Activated CD4-positive, alpha-beta T cell treated with anti-CD3 and anti-CD28 coated beads, Interleukin-2, amount 50 U/mL, for 24 hours (primary cell): Measurements from ENCODE around the gene ALKBH3.

Experiments used
- DNase-seq, 2 donors: peaks; one replicate each; pipeline ENCODE4 v3.0.0-alpha.2; 2020; ENCODE audit warnings: low read depth in 1 of 2, low spot score in 1 of 2

The ALKBH3 gene

DNA sequence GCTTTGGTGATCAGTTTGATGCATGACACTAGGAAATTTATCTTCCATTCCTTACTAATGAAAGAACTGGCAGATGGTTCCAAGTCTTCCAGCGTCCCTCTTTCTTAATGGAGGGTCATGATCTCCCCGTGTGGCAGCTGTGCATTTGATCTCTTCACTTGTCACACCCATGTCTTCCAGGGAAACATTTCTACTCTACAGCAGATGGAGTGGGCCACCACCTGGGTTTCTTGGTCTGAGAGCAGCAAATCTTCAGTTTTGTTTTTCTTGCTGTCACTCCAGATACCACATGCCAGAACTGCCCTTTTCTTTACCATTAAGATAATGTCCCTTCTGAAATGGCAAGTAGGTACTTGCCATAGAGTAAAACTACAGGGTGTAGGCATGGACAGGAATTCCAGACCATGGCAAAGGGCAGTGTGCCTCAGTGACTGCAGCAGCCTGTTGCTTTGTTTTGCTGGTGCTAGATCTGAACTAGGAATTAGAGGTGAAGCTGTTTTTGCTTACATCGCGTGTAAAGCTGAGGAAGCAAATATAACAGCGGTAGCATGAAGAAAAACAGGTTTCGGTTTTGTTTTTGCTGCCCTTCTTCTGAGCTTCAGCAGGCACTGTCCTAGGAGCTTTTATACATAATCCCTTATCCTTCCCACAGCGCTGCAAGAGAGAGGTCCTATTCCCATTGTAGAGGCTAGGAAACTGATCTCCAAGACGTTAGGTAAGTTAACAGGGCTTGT is 41.1 kb downstream of the ALKBH3 start:
- no peak for DNase-seq

- no peak for DNase-seq
These were observed 41.6 kb downstream of the ALKBH3 start for GRCh38 chr11:43922295-43922648.

GRCh38 chr11:43922744-43923405 is 42.2 kb downstream of the ALKBH3 start:
- no peak for DNase-seq

GRCh38 chr11:43923406-43924111 is 42.9 kb downstream of the ALKBH3 start:
- DNase-seq: no peak

- DNase-seq: no peak
These were observed 43.7 kb downstream of the ALKBH3 start for GRCh38 chr11:43924112-43924855.

DNA sequence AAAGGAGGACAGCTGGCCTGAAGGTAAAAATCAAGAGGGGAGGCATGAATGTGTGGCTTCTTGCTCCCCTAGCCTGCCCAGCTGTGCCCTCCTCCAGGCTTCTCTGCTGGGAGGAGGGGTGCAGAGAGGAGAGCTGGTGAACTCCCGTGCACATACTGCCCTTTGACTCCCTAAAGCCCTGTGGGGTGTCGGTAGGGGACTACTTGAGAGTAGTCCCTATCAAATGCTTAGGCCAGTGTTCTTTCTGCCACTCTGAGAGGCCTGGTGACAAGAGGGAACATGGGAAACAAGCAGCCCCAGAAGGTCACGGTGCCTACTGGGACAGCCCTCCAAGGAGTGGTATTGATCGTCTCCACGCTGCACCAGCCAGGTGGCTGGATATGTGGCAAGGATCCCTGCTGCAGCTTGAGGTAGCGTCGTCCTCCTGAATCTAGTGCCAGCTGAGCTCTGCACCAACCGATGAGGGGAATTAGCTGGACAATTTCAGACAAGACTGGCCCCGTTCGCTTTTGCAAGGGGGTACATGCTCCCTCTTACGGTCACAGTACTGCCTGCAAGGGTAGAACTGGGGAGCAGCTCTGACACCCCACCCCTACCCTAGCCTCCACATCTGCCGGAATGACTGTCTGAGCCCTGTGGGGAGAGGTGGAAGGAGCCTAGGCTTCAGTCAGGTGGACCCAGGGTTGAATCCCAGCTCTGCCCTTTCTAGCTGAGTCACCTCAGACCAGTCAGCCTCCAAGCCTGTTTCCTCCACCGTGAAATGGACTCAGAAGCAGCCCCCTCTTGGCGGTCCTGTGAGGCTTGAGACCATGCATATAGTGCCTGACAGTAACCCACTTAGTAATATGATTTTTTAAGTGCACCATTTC is 44.7 kb downstream of the ALKBH3 start:
- no peak for DNase-seq

DNA sequence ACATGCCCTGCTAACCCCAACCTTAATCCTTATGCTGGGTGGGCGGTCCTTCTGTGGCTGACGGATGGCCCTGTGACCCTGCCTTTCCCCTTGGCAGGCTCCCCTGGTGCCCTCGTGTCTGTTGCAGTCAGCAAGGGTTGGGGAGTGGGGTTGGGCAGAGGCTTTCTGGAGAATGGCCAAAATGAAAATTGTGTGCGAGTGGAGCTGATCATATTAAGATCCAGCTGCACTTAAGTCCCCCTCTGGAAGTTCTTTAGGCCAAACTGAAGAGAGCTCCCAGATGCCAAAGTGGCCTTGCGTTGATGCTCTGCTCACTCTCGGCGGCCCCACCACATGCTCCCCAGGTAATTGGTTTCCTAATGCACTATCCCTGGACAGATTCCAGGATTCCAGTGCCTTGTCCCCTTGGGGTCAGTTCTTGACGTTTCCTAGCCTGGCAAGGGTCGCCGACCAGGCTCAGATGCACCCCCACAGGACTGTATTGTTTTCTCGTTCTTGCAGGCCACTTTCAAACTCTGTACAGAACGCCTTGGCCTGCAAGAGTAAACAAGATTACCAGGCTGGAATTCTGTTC is 45.4 kb downstream of the ALKBH3 start:
- DNase-seq: no peak

DNA sequence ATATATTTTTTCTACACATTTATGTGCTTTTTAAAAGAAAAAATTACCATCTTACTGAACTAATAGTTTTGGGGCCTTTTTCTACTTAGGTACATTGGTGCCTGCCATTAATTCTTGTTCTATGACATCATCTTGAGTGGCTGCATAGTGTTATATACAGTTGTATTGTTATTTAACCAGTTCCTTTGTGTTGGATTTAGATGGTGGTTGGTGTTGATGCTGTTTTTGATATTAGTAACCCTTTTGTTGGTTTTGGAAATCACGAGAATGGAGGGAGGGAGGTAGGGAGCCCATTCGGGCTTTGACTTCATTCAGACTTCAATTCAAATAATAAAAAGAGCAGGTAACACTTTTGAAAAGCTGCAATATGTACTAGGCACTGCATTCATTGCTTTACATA is 46.4 kb downstream of the ALKBH3 start:
- no peak for DNase-seq

DNA sequence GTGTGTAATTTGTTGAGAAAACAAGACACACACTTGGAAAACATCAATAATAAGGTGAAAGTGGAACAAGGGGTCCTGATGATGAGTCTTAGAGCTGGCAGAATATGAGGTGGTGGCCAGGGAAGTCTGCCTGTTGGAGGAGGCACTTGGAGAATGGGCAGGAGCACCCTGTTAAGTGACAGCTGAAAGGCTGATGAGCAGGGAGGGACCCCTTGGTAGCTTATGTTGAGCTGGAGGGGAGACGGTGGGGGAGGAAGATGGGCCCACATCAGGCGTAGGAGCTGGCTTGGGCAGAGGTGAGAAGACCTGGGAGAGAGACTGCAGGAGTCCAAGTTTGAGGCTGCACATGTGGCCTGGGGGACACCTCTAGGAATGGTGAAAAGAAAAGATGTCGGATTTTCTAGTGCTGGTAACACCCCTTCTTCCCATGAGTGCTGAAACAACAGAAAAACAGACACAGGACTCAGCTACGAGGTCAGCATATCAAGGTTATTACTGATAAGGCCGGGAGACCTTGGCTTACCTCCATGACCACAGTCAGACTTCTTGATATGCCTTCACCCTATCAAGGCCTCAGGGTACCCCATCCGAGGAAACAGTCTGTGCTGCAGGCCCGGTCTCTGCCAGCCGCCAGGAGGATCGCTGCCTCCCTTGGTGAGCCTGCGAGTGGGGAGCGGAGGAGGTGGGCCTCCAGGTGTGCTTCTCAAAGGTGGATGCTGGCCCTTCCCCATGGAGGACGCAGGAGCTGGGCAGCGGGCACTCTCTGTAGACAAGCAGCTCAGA is 47.5 kb downstream of the ALKBH3 start:
- no peak for DNase-seq

DNA sequence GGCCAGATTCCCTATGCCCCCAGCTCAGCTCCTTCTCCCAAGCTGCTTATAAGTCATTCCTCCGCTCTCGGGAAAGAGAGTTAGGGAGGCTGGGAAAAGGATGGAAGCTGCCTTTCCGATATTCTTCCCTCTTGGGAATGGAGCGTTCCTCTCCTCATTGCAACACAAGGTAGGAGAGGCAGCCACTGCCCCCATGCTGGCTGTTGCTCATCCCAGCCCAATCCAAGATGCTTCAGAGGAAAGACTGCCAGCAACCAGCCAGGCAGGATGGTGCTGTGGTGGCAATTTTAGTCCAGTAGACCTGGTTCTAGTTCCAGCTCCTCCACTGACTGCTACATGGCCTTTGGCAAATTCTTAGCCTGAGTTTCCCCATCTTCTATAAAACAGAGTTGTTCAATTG is 48.1 kb downstream of the ALKBH3 start:
- no peak for DNase-seq

GRCh38 chr11:43930868-43931716 is 50.5 kb downstream of the ALKBH3 start:
- DNase-seq: no peak

GRCh38 chr11:43931717-43932039 is 51.0 kb downstream of the ALKBH3 start:
- no peak for DNase-seq

- DNase-seq: no peak
These were observed 52.6 kb downstream of the ALKBH3 start for GRCh38 chr11:43933226-43933607.

- DNase-seq: no peak
These were observed 53.2 kb downstream of the ALKBH3 start for GRCh38 chr11:43933608-43934551.

GRCh38 chr11:43934601-43935423 is 54.2 kb downstream of the ALKBH3 start:
- DNase-seq: no peak

GRCh38 chr11:43935424-43935979 is 54.9 kb downstream of the ALKBH3 start:
- no peak for DNase-seq

DNA sequence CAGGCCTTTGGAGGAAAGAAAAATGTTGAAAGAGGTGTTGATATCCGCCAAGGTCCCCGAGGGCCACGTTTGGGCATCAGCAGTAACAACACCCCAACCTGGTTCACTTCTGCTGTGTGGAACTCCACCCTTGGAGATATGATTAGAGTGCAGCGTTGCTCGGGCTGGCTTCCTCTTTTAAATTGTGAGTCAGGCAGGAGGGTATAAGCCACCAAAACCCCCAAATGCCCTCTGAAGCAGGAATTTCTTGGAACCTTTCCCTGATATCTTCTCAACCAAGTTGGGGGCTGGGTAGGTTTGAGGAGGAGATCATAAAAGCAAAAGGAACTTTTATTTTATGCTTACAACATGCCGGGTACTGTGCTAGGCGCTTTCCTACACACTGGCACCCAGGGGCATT is 55.4 kb downstream of the ALKBH3 start:
- no peak for DNase-seq
